Bone marrow (tissue), 2 donors: Measurements from ENCODE around the gene PGM5.

Experiments used
- DNase-seq, 2 donors: peaks; one replicate each; lab custom pipeline; 2025; lab: John Stamatoyannopoulos, UW

Gene PGM5

GRCh38 chr9:68433531-68434110, 77.2 kb downstream of the PGM5 start:
- DNase-seq = no peak

- no peak for DNase-seq
Measured at GRCh38 chr9:68437785-68438184, 81.4 kb downstream of the PGM5 start.

- DNase-seq = no peak
Measured at GRCh38 chr9:68443624-68444023, 87.2 kb downstream of the PGM5 start.

- no peak for DNase-seq
Measured at GRCh38 chr9:68446836-68447235, 90.4 kb downstream of the PGM5 start.

- DNase-seq = no peak
Measured at GRCh38 chr9:68447611-68448010, 91.2 kb downstream of the PGM5 start.

- no peak for DNase-seq
Measured at GRCh38 chr9:68454579-68455334, 98.3 kb downstream of the PGM5 start.

- DNase-seq = no peak
Measured at GRCh38 chr9:68455451-68455850, 99.0 kb downstream of the PGM5 start.

- DNase-seq = no peak
Measured at GRCh38 chr9:68457803-68458202, 101.4 kb downstream of the PGM5 start.

GRCh38 chr9:68458918-68459317, 102.5 kb downstream of the PGM5 start:
- DNase-seq = no peak

- DNase-seq = no peak
Measured at GRCh38 chr9:68462105-68462775, 105.8 kb downstream of the PGM5 start.

- no peak for DNase-seq
Measured at GRCh38 chr9:68470067-68470466, 113.7 kb downstream of the PGM5 start.

- DNase-seq = no peak
Measured at GRCh38 chr9:68470634-68471033, 114.2 kb downstream of the PGM5 start.

- no peak for DNase-seq
Measured at GRCh38 chr9:68472119-68472518, 115.7 kb downstream of the PGM5 start.

GRCh38 chr9:68473790-68474189, 117.4 kb downstream of the PGM5 start:
- peak in 1 of 2 donors; percentile 55 for DNase-seq

GRCh38 chr9:68476422-68476821, 120.0 kb downstream of the PGM5 start:
- DNase-seq = no peak

- DNase-seq = no peak
Measured at GRCh38 chr9:68476847-68477246, 120.4 kb downstream of the PGM5 start.

GRCh38 chr9:68480807-68481206, 124.4 kb downstream of the PGM5 start:
- no peak for DNase-seq

GRCh38 chr9:68482548-68482947, 126.1 kb downstream of the PGM5 start:
- no peak for DNase-seq

GRCh38 chr9:68488126-68488525, 131.7 kb downstream of the PGM5 start:
- DNase-seq = no peak

- DNase-seq = no peak
Measured at GRCh38 chr9:68489646-68490045, 133.2 kb downstream of the PGM5 start.

GRCh38 chr9:68492806-68493205, 136.4 kb downstream of the PGM5 start:
- no peak for DNase-seq

GRCh38 chr9:68493541-68493940, 137.1 kb downstream of the PGM5 start:
- DNase-seq = no peak

- DNase-seq = no peak
Measured at GRCh38 chr9:68493958-68494577, 137.7 kb downstream of the PGM5 start.
